H9 (cell line): ENCODE data around the gene SLIT1. TPM values are rescaled to one million over a fixed set of nuclear protein-coding genes. Genes with fewer than 3 reads are reported as not detected.

ENCODE experiments used
- DNase-seq: peaks from one replicate; pipeline ENCODE4 v3.0.0-alpha.2; 2017
- H2AFZ ChIP-seq: one replicate; pipeline ENCODE4 v1.6.1; 2013; ENCODE audit warnings: mild to moderate bottlenecking, low read length, control low read depth, moderate library complexity
- H2AK5ac ChIP-seq: 2 replicates; pipeline ENCODE4 v1.6.1; 2013; ENCODE audit warnings: low read length, control low read depth, mixed read lengths; ENCODE audit not compliant: insufficient read length
- H2BK120ac ChIP-seq: one replicate; pipeline ENCODE4 v1.6.1; 2013; ENCODE audit warnings: low read depth, mild to moderate bottlenecking, low read length, control low read depth, inconsistent platforms; ENCODE audit not compliant: poor library complexity, severe bottlenecking
- H2BK12ac ChIP-seq: 2 replicates; pipeline ENCODE4 v1.6.1; 2013; ENCODE audit warnings: low read length, control low read depth, mixed read lengths, low read depth; ENCODE audit not compliant: insufficient read length
- H2BK15ac ChIP-seq: 2 replicates; pipeline ENCODE4 v1.6.1; 2013; ENCODE audit warnings: low read depth, low read length, control low read depth
- H2BK20ac ChIP-seq: one replicate; pipeline ENCODE4 v1.6.1; 2013; ENCODE audit warnings: low read depth, mild to moderate bottlenecking, low read length, control low read depth, inconsistent platforms; ENCODE audit not compliant: poor library complexity, severe bottlenecking
- H2BK5ac ChIP-seq: 2 replicates; pipeline ENCODE4 v1.6.1; 2013; ENCODE audit warnings: low read length, control low read depth, mixed read lengths; ENCODE audit not compliant: insufficient read length
- H3K14ac ChIP-seq: 2 replicates; pipeline ENCODE4 v1.6.1; 2013; ENCODE audit warnings: low read length, control low read depth; ENCODE audit not compliant: insufficient read depth
- H3K18ac ChIP-seq: 2 replicates; pipeline ENCODE4 v1.6.1; 2013; ENCODE audit warnings: low read depth, mild to moderate bottlenecking, mixed read lengths, low read length, control low read depth; ENCODE audit not compliant: insufficient read length
- H3K23ac ChIP-seq: 2 replicates; pipeline ENCODE4 v1.6.1; 2013; ENCODE audit warnings: low read length, control low read depth, mixed read lengths, low read depth; ENCODE audit not compliant: insufficient read length
- H3K23me2 ChIP-seq: 2 replicates; pipeline ENCODE4 v1.6.1; 2013; ENCODE audit warnings: low read depth, mild to moderate bottlenecking, mixed read lengths, low read length, control low read depth; ENCODE audit not compliant: insufficient read length, poor library complexity, severe bottlenecking
- H3K27ac ChIP-seq: 2 replicates; pipeline ENCODE4 v1.5.1; 2013; ENCODE audit warnings: low read length, control low read depth, mixed read lengths, low read depth; ENCODE audit not compliant: insufficient read length
- H3K27me3 ChIP-seq: 2 replicates; pipeline ENCODE4 v1.6.1; 2013; ENCODE audit warnings: low read length, control low read depth, inconsistent platforms; ENCODE audit not compliant: insufficient read depth
- H3K4ac ChIP-seq: 2 replicates; pipeline ENCODE4 v1.6.1; 2013; ENCODE audit warnings: low read depth, mild to moderate bottlenecking, control low read depth, inconsistent platforms, low read length, moderate library complexity
- H3K4me1 ChIP-seq: 2 replicates; pipeline ENCODE4 v1.6.1; 2013; ENCODE audit warnings: low read length, control low read depth, inconsistent platforms; ENCODE audit not compliant: insufficient read depth
- H3K4me2 ChIP-seq: 2 replicates; pipeline ENCODE4 v1.6.1; 2013; ENCODE audit warnings: low read length, control low read depth, mixed read lengths; ENCODE audit not compliant: insufficient read length, insufficient read depth
- H3K56ac ChIP-seq: 2 replicates; pipeline ENCODE4 v1.6.1; 2013; ENCODE audit warnings: low read depth, mild to moderate bottlenecking, mixed read lengths, low read length, control low read depth; ENCODE audit not compliant: insufficient read length
- H3K79me1 ChIP-seq: 2 replicates; pipeline ENCODE4 v1.6.1; 2013; ENCODE audit warnings: low read depth, mild to moderate bottlenecking, moderate library complexity, low read length, control low read depth, inconsistent platforms; ENCODE audit not compliant: insufficient read depth, poor library complexity, severe bottlenecking
- H3K79me2 ChIP-seq: 2 replicates; pipeline ENCODE4 v1.6.1; 2013; ENCODE audit warnings: low read length, control low read depth, inconsistent platforms; ENCODE audit not compliant: insufficient read depth
- H3K9ac ChIP-seq: 2 replicates; pipeline ENCODE4 v1.6.1; 2013; ENCODE audit warnings: low read length, control low read depth, mixed read lengths; ENCODE audit not compliant: insufficient read length; ENCODE audit errors: extremely low read depth
- H3K9me3 ChIP-seq: one replicate; pipeline ENCODE4 v1.6.1; 2013; ENCODE audit warnings: low read depth, low read length, inconsistent platforms; ENCODE audit not compliant: control insufficient read depth
- H3T11ph ChIP-seq: one replicate; pipeline ENCODE4 v1.6.1; 2013; ENCODE audit warnings: mild to moderate bottlenecking, low read length, control low read depth, inconsistent platforms
- H4K20me1 ChIP-seq: one replicate; pipeline ENCODE4 v1.6.1; 2013; ENCODE audit not compliant: control insufficient read depth, insufficient read length, insufficient read depth
- H4K5ac ChIP-seq: 2 replicates; pipeline ENCODE4 v1.6.1; 2013; ENCODE audit warnings: low read depth, mild to moderate bottlenecking, mixed read lengths, low read length, control low read depth; ENCODE audit not compliant: insufficient read length
- H4K8ac ChIP-seq: replicated peaks from 2 replicates; pipeline ENCODE4 v1.6.1; 2013; ENCODE audit warnings: low read length, control low read depth, mixed read lengths, low read depth; ENCODE audit not compliant: insufficient read length
- H4K91ac ChIP-seq: 2 replicates; pipeline ENCODE4 v1.6.1; 2013; ENCODE audit warnings: low read depth, mild to moderate bottlenecking, moderate library complexity, mixed read lengths, low read length, control low read depth; ENCODE audit not compliant: insufficient read length
- H3K27ac Mint-ChIP-seq, 3 experiments: 2 replicates in 2 of 3; 3 replicates in 1 of 3; pipeline ENCODE4 v1.8.0; 2020 to 2021; ENCODE audit warnings: mixed read lengths in 3 of 3, mild to moderate bottlenecking in 1 of 3, moderate library complexity in 1 of 3
- H3K27me3 Mint-ChIP-seq: 2 replicates; pipeline ENCODE4 v1.8.0; 2021; ENCODE audit warnings: low read depth, mild to moderate bottlenecking, moderate library complexity, mixed read lengths
- H3K36me3 Mint-ChIP-seq, 3 experiments: 2 replicates in 2 of 3; 3 replicates in 1 of 3; pipeline ENCODE4 v1.8.0; 2020 to 2021; ENCODE audit warnings: low read depth in 3 of 3, mixed read lengths in 3 of 3; ENCODE audit not compliant: insufficient read depth in 1 of 3
- H3K4me1 Mint-ChIP-seq, 2 experiments: 2 replicates each; pipeline ENCODE4 v1.8.0; 2020; ENCODE audit warnings: mixed read lengths in 2 of 2
- H3K4me3 Mint-ChIP-seq, 2 experiments: 2 replicates in 1 of 2; 3 replicates in 1 of 2; pipeline ENCODE4 v1.8.0; 2020 to 2021; ENCODE audit warnings: mild to moderate bottlenecking in 2 of 2, mixed read lengths in 2 of 2, moderate library complexity in 1 of 2
- H3K9me3 Mint-ChIP-seq, 2 experiments: 2 replicates in 1 of 2; 3 replicates in 1 of 2; pipeline ENCODE4 v1.8.0; 2020; ENCODE audit warnings: mild to moderate bottlenecking in 2 of 2, mixed read lengths in 2 of 2, moderate library complexity in 1 of 2
- CTCF ChIP-seq: fragments of 200-600 bp; sonication (generic); conservative IDR thresholded peaks from 3 replicates; pipeline ENCODE4 v1.8.0; 2021; ENCODE audit warnings: antibody characterized with exemption, mild to moderate bottlenecking
- WGBS: extraction: QIAGEN DNeasy Blood & Tissue Kit; methylation state at CpG from one replicate; pipeline ENCODE4 v1.1.7; 2013; ENCODE audit warnings: missing lambda C conversion rate, low lambda C conversion rate, mixed read lengths; ENCODE audit not compliant: insufficient read length; ENCODE audit errors: extremely low coverage; 5-methylcytosine and 5-hydroxymethylcytosine counted together
- total RNA-seq: library from RNA; stranded (reverse); gene quantifications from 2 replicates; pipeline ENCODE4 v1.2.1, GENCODE V29; 2021

The SLIT1 gene
- total RNA-seq, 1 experiment from 2014 or later: 0.57 TPM

- H3K79me2 ChIP-seq: no peaks in the 10 kb centered on the region
- H4K8ac ChIP-seq: no peak overlapping the region
- H3K9me3 ChIP-seq: no peaks in the 10 kb centered on the region
- H4K20me1 ChIP-seq: no peaks in the 10 kb centered on the region
- no peak for DNase-seq
- H3K9ac ChIP-seq: no peak overlapping the region
- no peak overlapping the region for H2AFZ ChIP-seq
- no peak overlapping the region for H3K4ac ChIP-seq
- H3K14ac ChIP-seq: no peak overlapping the region
- no peak overlapping the region for H3K56ac ChIP-seq
- no peak overlapping the region for H3K23ac ChIP-seq
- no peak overlapping the region for H4K5ac ChIP-seq
- no peak overlapping the region for H2BK120ac ChIP-seq
- H2BK12ac ChIP-seq: no peak overlapping the region
- H3K36me3 Mint-ChIP-seq: no peaks in the 10 kb centered on the region
- no peak overlapping the region for H2AK5ac ChIP-seq
- H3K27ac ChIP-seq: no peak overlapping the region
- no peaks in the 10 kb centered on the region for H3K4me1 ChIP-seq
- H3K27ac Mint-ChIP-seq: no peak overlapping the region
- no peaks in the 10 kb centered on the region for H3K27me3 ChIP-seq
- H2BK5ac ChIP-seq: no peak overlapping the region
- no peak overlapping the region for H2BK20ac ChIP-seq
- WGBS: no CpG with 5 or more reads among the region's 2 CpGs
- no peak overlapping the region for H4K91ac ChIP-seq
- no peak overlapping the region for H3T11ph ChIP-seq
- H3K4me1 Mint-ChIP-seq: peaks cover 2 to 13% of the 10 kb centered on the region in 2 experiments; a peak in 3 of 4 replicates
- no peak overlapping the region for H2BK15ac ChIP-seq
- TF ChIP-seq CTCF: no peak
- no peaks in the 10 kb centered on the region for H3K9me3 Mint-ChIP-seq
- no peaks in the 10 kb centered on the region for H3K23me2 ChIP-seq
- no peaks in the 10 kb centered on the region for H3K79me1 ChIP-seq
- H3K4me2 ChIP-seq: no peak overlapping the region
- no peak overlapping the region for H3K4me3 Mint-ChIP-seq
- H3K27me3 Mint-ChIP-seq: no peaks in the 10 kb centered on the region
- no peak overlapping the region for H3K18ac ChIP-seq
Measured at GRCh38 chr10:97115846-97116245, 69.9 kb downstream of the SLIT1 start.
